H1 (cell line): Measurements from ENCODE around the gene TBC1D30. TPM values are rescaled to one million over a fixed set of nuclear protein-coding genes. Genes with fewer than 3 reads are reported as not detected.

Experiments used
- CTCF ChIA-PET: fragments of 300-600 bp; sonication (Branson Sonifier 250); formaldehyde crosslinking; loops from one replicate; lab custom pipeline; 2021; ENCODE audit not compliant: partially characterized antibody; lab: Charles Lee
- POLR2A ChIA-PET: fragments of 300-600 bp; sonication (Branson Sonifier 250); formaldehyde crosslinking; loops from one replicate; lab custom pipeline; 2021; ENCODE audit warnings: inconsistent platforms; ENCODE audit not compliant: partially characterized antibody; lab: Charles Lee
- DNase-seq, 2 experiments: peaks; one replicate each; pipeline versions ENCODE4 v3.0.0 to v3.0.0-alpha.2; 2010 to 2022; ENCODE audit warnings: low spot score in 2 of 2, low read depth in 1 of 2, mixed read lengths in 1 of 2
- FAIRE-seq: peaks from 2 replicates; lab custom pipeline; 2011; peaks lifted over from hg19 to GRCh38; lab: Jason Lieb, UNC
- H2AFZ ChIP-seq: 2 replicates; pipeline ENCODE4 v1.8.1; 2012; ENCODE audit warnings: low read length, inconsistent platforms
- H2AK5ac ChIP-seq: 2 replicates; pipeline ENCODE4 v1.6.1; 2013; ENCODE audit warnings: low read depth, low read length
- H2BK120ac ChIP-seq: replicated peaks from 2 replicates; pipeline ENCODE3; 2013; ENCODE audit warnings: low read depth, low read length, inconsistent platforms
- H2BK12ac ChIP-seq: 2 replicates; pipeline ENCODE4 v1.6.1; 2013; ENCODE audit warnings: low read depth, low read length
- H2BK15ac ChIP-seq: 2 replicates; pipeline ENCODE4 v1.6.1; 2013; ENCODE audit warnings: low read length
- H2BK20ac ChIP-seq: 2 replicates; pipeline ENCODE4 v1.6.1; 2013; ENCODE audit warnings: low read length
- H2BK5ac ChIP-seq: 2 replicates; pipeline ENCODE4 v1.6.1; 2013; ENCODE audit warnings: low read depth, low read length
- H3K14ac ChIP-seq: 2 replicates; pipeline ENCODE4 v1.6.1; 2013; ENCODE audit warnings: inconsistent platforms; ENCODE audit not compliant: insufficient read length
- H3K18ac ChIP-seq: 2 replicates; pipeline ENCODE4 v1.6.1; 2013; ENCODE audit warnings: low read length; ENCODE audit errors: extremely low read depth
- H3K23ac ChIP-seq: 2 replicates; pipeline ENCODE4 v1.6.1; 2013; ENCODE audit warnings: inconsistent platforms; ENCODE audit not compliant: insufficient read length
- H3K23me2 ChIP-seq: 2 replicates; pipeline ENCODE4 v1.6.1; 2013; ENCODE audit warnings: low read depth, low read length
- H3K27ac ChIP-seq: 2 replicates; pipeline ENCODE4 v1.6.1; 2011; ENCODE audit warnings: low read depth, low read length, inconsistent platforms
- H3K27me3 ChIP-seq, 4 experiments: replicated peaks in 1 of 4; 1 replicate in 1 of 4; 2 replicates in 3 of 4; pipeline versions ENCODE4 v1.6.1 to v1.8.1; 2011 to 2013; ENCODE audit warnings: low read length in 3 of 4, mild to moderate bottlenecking in 3 of 4, inconsistent platforms in 2 of 4, mixed read lengths in 2 of 4, moderate library complexity in 1 of 4; ENCODE audit not compliant: control insufficient read depth in 3 of 4, insufficient read depth in 3 of 4; ENCODE audit errors: extremely low read depth in 1 of 4
- H3K36me3 ChIP-seq, 4 experiments: 2 replicates each; pipeline versions ENCODE4 v1.6.1 to v1.8.1; 2011 to 2013; ENCODE audit warnings: mild to moderate bottlenecking in 4 of 4, low read length in 3 of 4, moderate library complexity in 2 of 4, control low read depth in 1 of 4, inconsistent platforms in 1 of 4; ENCODE audit not compliant: insufficient read depth in 4 of 4, control insufficient read depth in 2 of 4
- H3K4ac ChIP-seq: replicated peaks from 2 replicates; pipeline ENCODE3; 2013; ENCODE audit warnings: low read length, low read depth, mixed read lengths, inconsistent platforms; ENCODE audit not compliant: insufficient read length
- H3K4me1 ChIP-seq, 4 experiments: replicated peaks in 1 of 4; 1 replicate in 1 of 4; 2 replicates in 3 of 4; pipeline versions ENCODE4 v1.6.1 to v1.8.1; 2011 to 2013; ENCODE audit warnings: low read length in 3 of 4, inconsistent platforms in 2 of 4, mixed read lengths in 1 of 4; ENCODE audit not compliant: insufficient read depth in 4 of 4, control insufficient read depth in 3 of 4
- H3K4me2 ChIP-seq, 2 experiments: 2 replicates each; pipeline versions ENCODE4 v1.6.1 to v1.8.1; 2011 to 2013; ENCODE audit warnings: low read depth in 2 of 2, low read length in 2 of 2, control low read depth in 1 of 2, inconsistent platforms in 1 of 2, mild to moderate bottlenecking in 1 of 2; ENCODE audit not compliant: insufficient read depth in 1 of 2
- H3K4me3 ChIP-seq, 4 experiments: fragments of 200-600, 300-600 bp in 1 of 4; sonication (generic), shearing (Covaris generic), sonication (Bioruptor Twin) in 1 of 4; 2 replicates each; pipeline versions ENCODE4 v1.5.1 to v1.8.1; 2011 to 2016; ENCODE audit warnings: low read length in 4 of 4, low read depth in 3 of 4, control low read depth in 2 of 4, inconsistent platforms in 2 of 4, mild to moderate bottlenecking in 2 of 4, mixed read lengths in 1 of 4, moderate library complexity in 1 of 4; ENCODE audit not compliant: insufficient read depth in 2 of 4; ENCODE audit errors: extremely low read depth in 1 of 4
- H3K56ac ChIP-seq: replicated peaks from 2 replicates; pipeline ENCODE3; 2013; ENCODE audit warnings: low read depth, mild to moderate bottlenecking, mixed read lengths, low read length, inconsistent platforms; ENCODE audit not compliant: insufficient read length
- H3K79me1 ChIP-seq: 2 replicates; pipeline ENCODE4 v1.6.1; 2013; ENCODE audit warnings: low read depth, low read length, control low read depth
- H3K79me2 ChIP-seq, 2 experiments: 2 replicates each; pipeline versions ENCODE4 v1.6.1 to v1.8.1; 2012 to 2013; ENCODE audit warnings: low read length in 2 of 2, mild to moderate bottlenecking in 2 of 2, inconsistent platforms in 1 of 2; ENCODE audit not compliant: insufficient read depth in 2 of 2, control insufficient read depth in 1 of 2
- H3K9ac ChIP-seq, 4 experiments: replicated peaks in 1 of 4; 1 replicate in 1 of 4; 2 replicates in 3 of 4; pipeline versions ENCODE4 v1.6.1 to v1.8.1; 2011 to 2013; ENCODE audit warnings: low read depth in 3 of 4, low read length in 3 of 4, control low read depth in 2 of 4, mild to moderate bottlenecking in 2 of 4, moderate library complexity in 2 of 4, inconsistent platforms in 1 of 4; ENCODE audit errors: extremely low read depth in 1 of 4
- H3K9me3 ChIP-seq, 2 experiments: 2 replicates each; pipeline versions ENCODE4 v1.6.1 to v1.8.1; 2012 to 2013; ENCODE audit warnings: mild to moderate bottlenecking in 2 of 2, moderate library complexity in 2 of 2, control low read depth in 1 of 2, inconsistent platforms in 1 of 2, low read depth in 1 of 2, low read length in 1 of 2, mixed read lengths in 1 of 2; ENCODE audit not compliant: insufficient read depth in 2 of 2
- H4K20me1 ChIP-seq, 2 experiments: replicated peaks in 1 of 2; 2 replicates each; pipeline versions ENCODE3 to v1.8.1; 2011 to 2013; ENCODE audit warnings: inconsistent platforms in 2 of 2, low read length in 2 of 2, mild to moderate bottlenecking in 1 of 2; ENCODE audit not compliant: insufficient read depth in 2 of 2, control insufficient read depth in 1 of 2
- H4K5ac ChIP-seq: 2 replicates; pipeline ENCODE4 v1.6.1; 2013; ENCODE audit warnings: low read length, low read depth, mixed read lengths, inconsistent platforms; ENCODE audit not compliant: insufficient read length
- H4K8ac ChIP-seq: 2 replicates; pipeline ENCODE4 v1.8.0; 2013; ENCODE audit warnings: mild to moderate bottlenecking, moderate library complexity, low read length, inconsistent platforms; ENCODE audit not compliant: insufficient read depth; ENCODE audit errors: extremely low read depth
- H4K91ac ChIP-seq: replicated peaks from 2 replicates; pipeline ENCODE3; 2013; ENCODE audit warnings: low read length, mixed read lengths, inconsistent platforms; ENCODE audit not compliant: insufficient read length
- CHD1 ChIP-seq: IDR thresholded peaks from 2 replicates; pipeline ENCODE4 v1.6.1; 2012; ENCODE audit warnings: low read depth, low read length, improper control_type of control experiment
- EGR1 ChIP-seq: IDR thresholded peaks from 2 replicates; pipeline ENCODE4 v1.6.1; 2011; ENCODE audit warnings: low read depth, low read length, borderline replicate concordance
- EZH2 ChIP-seq: fragments of 200-600 bp; sonication (generic); IDR thresholded peaks from 2 replicates; pipeline ENCODE4 v1.7.1; 2012; ENCODE audit warnings: low read depth, mild to moderate bottlenecking, moderate library complexity, low read length, inconsistent platforms; ENCODE audit not compliant: severe bottlenecking
- FOSL1 ChIP-seq: IDR thresholded peaks from 2 replicates; pipeline ENCODE4 v1.6.1; 2011; ENCODE audit warnings: mild to moderate bottlenecking, low read depth, low read length, moderate library complexity; ENCODE audit not compliant: insufficient read depth
- GABPA ChIP-seq: IDR thresholded peaks from 2 replicates; pipeline ENCODE4 v1.6.1; 2011; ENCODE audit warnings: mild to moderate bottlenecking, low read length, moderate library complexity, borderline replicate concordance; ENCODE audit not compliant: insufficient read depth
- KDM4A ChIP-seq: IDR thresholded peaks from one replicate; pipeline ENCODE4 v1.7.1; 2012; ENCODE audit warnings: low read depth, mild to moderate bottlenecking, moderate library complexity, low read length, inconsistent platforms; ENCODE audit not compliant: severe bottlenecking
- KDM5A ChIP-seq: fragments of 200-600 bp; IDR thresholded peaks from 2 replicates; pipeline ENCODE4 v1.7.1; 2012; ENCODE audit warnings: mild to moderate bottlenecking, low read length, inconsistent platforms, mixed read lengths
- NANOG ChIP-seq: IDR thresholded peaks from 2 replicates; pipeline ENCODE4 v1.6.1; 2011; ENCODE audit warnings: low read length, low read depth, mild to moderate bottlenecking, inconsistent platforms; ENCODE audit not compliant: insufficient read depth, poor library complexity, severe bottlenecking
- POLR2A ChIP-seq, 2 experiments: IDR thresholded peaks; 1 replicate in 1 of 2; 2 replicates in 1 of 2; pipeline ENCODE4 v1.6.1; 2011; ENCODE audit warnings: low read depth in 2 of 2, low read length in 2 of 2, mild to moderate bottlenecking in 2 of 2; ENCODE audit errors: control extremely low read depth in 1 of 2
- RNF2 ChIP-seq: fragments of 200-900, 300-1000 bp; sonication (generic); IDR thresholded peaks from 2 replicates; pipeline ENCODE4 v1.7.1; 2016; ENCODE audit warnings: borderline replicate concordance, low read depth, mild to moderate bottlenecking, antibody characterized with exemption, low read length; ENCODE audit not compliant: poor library complexity, severe bottlenecking; ENCODE audit errors: missing control alignments
- RXRA ChIP-seq: IDR thresholded peaks from 2 replicates; pipeline ENCODE4 v1.6.1; 2011; ENCODE audit warnings: low read depth, mild to moderate bottlenecking, low read length, moderate library complexity; ENCODE audit not compliant: insufficient read depth
- ZNF274 ChIP-seq: IDR thresholded peaks from 2 replicates; pipeline ENCODE4 v1.7.0; 2012; ENCODE audit warnings: low read length, borderline replicate concordance; ENCODE audit errors: extremely low read depth
- WGBS, 2 experiments: shearing (Covaris generic) in 1 of 2; methylation state at CpG; one replicate each; pipeline versions ENCODE4 v1.1.6 to v1.1.7; 2013 to 2015; ENCODE audit warnings: low lambda C conversion rate in 2 of 2, mixed read lengths in 2 of 2, inconsistent platforms in 1 of 2, low coverage in 1 of 2, missing lambda C conversion rate in 1 of 2; ENCODE audit not compliant: insufficient replicate concordance in 2 of 2, insufficient coverage in 1 of 2, insufficient read length in 1 of 2; ENCODE audit errors: extremely low coverage in 1 of 2, missing lambda C conversion rate in 1 of 2; 5-methylcytosine and 5-hydroxymethylcytosine counted together
- polyA plus RNA-seq, 7 experiments: library from polyadenylated mRNA; depleted of rRNA in 3 of 7; stranded (reverse) in 5 of 7; unstranded in 2 of 7; fragments of >200 nt in 5 of 7; fragments of 200-250 nt in 2 of 7; gene quantifications; 1 replicate in 5 of 7; 2 replicates in 1 of 7; 4 replicates in 1 of 7; pipeline versions ENCODE4 v1.2.1 to v1.2.3, GENCODE V29; 2011 to 2013; ENCODE audit warnings: missing spikeins in 2 of 7, mixed read lengths in 2 of 7
- total RNA-seq: library from RNA; stranded (reverse); fragmentation: NEBNext Ultra II Directional; extraction: Animal tissue kit (Norgen Biotek cat#: 25700); gene quantifications from 2 replicates; pipeline ENCODE4 v1.2.1, GENCODE V29; 2021
- TF ChIP-seq, protein P1 (sequence below): IDR thresholded peaks from 2 replicates; pipeline ENCODE4 v1.6.1; 2011; ENCODE audit warnings: low read depth, mild to moderate bottlenecking, low read length; ENCODE audit not compliant: insufficient read depth

Gene TBC1D30
- total and polyA plus RNA-seq, 2 of the 8 experiments (the other 6 are each of a cell fraction or from before 2014, with no cell fraction given) = 2.8 to 5.5 TPM

DNA sequence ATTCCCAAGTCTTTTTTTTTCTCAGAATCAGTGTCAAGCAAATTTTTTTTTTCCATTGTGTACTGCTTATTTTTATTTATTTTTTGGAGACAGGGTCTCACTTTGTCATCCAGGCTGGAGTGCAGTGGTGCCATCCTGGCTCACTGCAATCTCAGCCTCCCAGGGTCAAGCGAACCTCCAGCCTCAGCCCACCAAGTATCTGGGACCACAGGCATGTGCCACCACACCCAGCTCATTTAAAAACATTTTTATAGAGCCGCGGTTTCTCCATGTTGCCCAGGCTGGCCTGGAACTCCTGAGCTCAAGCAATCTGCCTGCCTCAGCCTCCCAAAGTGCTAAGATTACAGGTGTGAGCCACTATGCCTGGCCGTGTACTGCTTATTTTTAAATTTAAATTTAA, 68.1 kb downstream of the TBC1D30 start:
- Histone ChIP-seq H3K79me2 (no peaks in the 10 kb centered on the region), H3K18ac (no peak overlapping the region), H3K27ac (no peak overlapping the region), H3K9me3 (no peaks in the 10 kb centered on the region), H3K4ac (no peak overlapping the region), H4K8ac (no peak overlapping the region), H2AFZ (no peak overlapping the region), H3K14ac (no peak overlapping the region), H4K5ac (no peak overlapping the region), H2AK5ac (no peak overlapping the region), H3K9ac (no peak overlapping the region), H3K23ac (no peak overlapping the region), H4K20me1 (no peaks in the 10 kb centered on the region), H2BK12ac (no peak overlapping the region), H4K91ac (no peak overlapping the region), H3K4me3 (no peak overlapping the region), H3K4me2 (no peak overlapping the region), H3K36me3 (no peaks in the 10 kb centered on the region), H3K4me1 (peaks cover 0 to 5% (median 2%) of the 10 kb centered on the region in 4 experiments; a peak in 3 of 7 replicates), H3K23me2 (0 out of 2 replicates have a peak, but pooled peaks cover 2% of the 10 kb centered on the region), H3K27me3 (no peaks in the 10 kb centered on the region), H3K79me1 (no peaks in the 10 kb centered on the region), H2BK20ac (no peak overlapping the region), H2BK5ac (no peak overlapping the region), H2BK120ac (no peak overlapping the region), H2BK15ac (no peak overlapping the region), H3K56ac (no peak overlapping the region)
- WGBS, 2 experiments = 87% methylated on average over 4 of the region's 4 CpGs; no CpG with 5 or more reads in 1 of the 2 experiments
- no peak for DNase-seq
- ChIA-PET POLR2A (interaction anchor here (0.8 kb wide), 1 partner anchor 206 kb away, joined by 4 read pairs; no protein-coding TSS in a partner anchor), CTCF (interaction anchor here (1.0 to 7.0 kb wide), 22 partner anchors 9 to 410 kb away, joined by 3 to 74 read pairs (median 8); partner anchors contain the start of gene WIF1)
- FAIRE-seq = no peak
- TF ChIP-seq CHD1 (no peak), POLR2A (IDR thresholded peaks at IDR 0.05; ENCODE audit: control extremely low read depth in 1 of 2, low read depth in 2 of 2, low read length in 2 of 2) (no peak), KDM5A (no peak), GABPA (no peak), NANOG (no peak), ZNF274 (no peak), KDM4A (no peak), RNF2 (no peak), FOSL1 (no peak), EZH2 (no peak), RXRA (no peak), EGR1 (no peak)
- TF ChIP-seq, protein P1, sequence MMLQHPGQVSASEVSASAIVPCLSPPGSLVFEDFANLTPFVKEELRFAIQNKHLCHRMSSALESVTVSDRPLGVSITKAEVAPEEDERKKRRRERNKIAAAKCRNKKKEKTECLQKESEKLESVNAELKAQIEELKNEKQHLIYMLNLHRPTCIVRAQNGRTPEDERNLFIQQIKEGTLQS = no peak
